ENCODE measurements around the gene CENPB.
"Not testable (repeated sequence)": the region's sequence is repeated elsewhere in the genome, so short reads cannot be mapped to it uniquely, and the experiment has no call there.

The CENPB gene

DNA sequence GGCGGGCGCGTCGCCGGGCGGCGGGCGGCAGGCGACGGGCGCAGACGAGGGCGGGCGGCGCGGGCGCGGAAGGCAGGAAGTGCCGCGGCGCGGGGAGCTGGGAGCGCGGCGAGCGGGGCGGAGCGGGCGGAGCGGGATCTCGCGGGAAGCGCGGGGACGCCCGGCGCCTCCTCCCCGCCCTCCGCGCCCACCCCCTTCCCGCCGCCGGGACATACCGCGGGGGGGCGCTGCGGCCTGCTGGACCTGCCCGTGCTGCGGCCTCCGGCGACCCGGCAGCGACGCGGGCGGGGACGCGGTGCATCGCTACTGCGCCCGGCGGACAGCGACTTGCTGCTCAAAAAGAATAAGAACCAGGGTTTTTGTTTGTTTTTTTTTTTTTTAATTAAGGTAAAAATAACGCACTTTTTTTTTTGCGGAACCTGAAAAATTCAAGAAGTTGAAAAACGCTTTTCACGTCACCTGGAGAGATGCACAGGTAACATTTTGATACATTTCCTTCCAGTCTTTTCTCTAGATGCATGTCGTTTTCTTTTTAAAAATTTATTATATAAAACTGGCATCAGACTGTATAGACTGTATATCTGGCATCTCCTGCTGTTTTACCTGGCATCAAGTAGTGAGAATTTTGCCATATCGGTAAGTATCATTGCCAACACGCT, at the start of gene CENPB:
Gene CENPB (minus strand): TSS at position 76 of the 659 bp plus-strand sequence. CDS start 257 bp downstream, outside the sequence.
- DNase-seq: peak; percentile 95

- DNase-seq: no peak
Measured at GRCh38 chr20:3836132-3836531, 49.6 kb upstream of the CENPB start.

GRCh38 chr20:3829891-3830290, 43.4 kb upstream of the CENPB start:
- not testable (repeated sequence) for DNase-seq

DNA sequence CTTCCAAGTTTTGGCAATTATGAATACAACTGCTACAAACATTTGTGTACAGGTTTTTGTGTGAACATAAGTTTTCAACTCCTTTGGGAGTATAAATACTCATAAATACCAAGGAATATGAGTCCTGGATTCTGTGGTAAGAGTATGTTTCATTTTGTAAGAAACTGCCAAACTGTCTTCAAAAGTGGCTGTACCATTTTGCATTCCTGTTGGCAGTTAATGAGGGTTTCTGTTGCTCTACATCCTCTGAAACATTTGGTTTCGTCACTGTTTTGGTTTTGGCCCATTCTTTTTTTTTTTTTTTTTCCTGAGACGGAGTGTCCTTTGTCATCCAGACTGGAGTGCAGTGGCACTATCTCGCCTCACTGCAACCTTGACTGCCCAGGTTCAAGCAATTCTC, 42.3 kb upstream of the CENPB start:
- DNase-seq: no peak

GRCh38 chr20:3826420-3826819, 39.9 kb upstream of the CENPB start:
- no peak for DNase-seq

GRCh38 chr20:3825526-3825925, 39.0 kb upstream of the CENPB start:
- DNase-seq: no peak

GRCh38 chr20:3823881-3824280, 37.3 kb upstream of the CENPB start:
- no peak for DNase-seq

GRCh38 chr20:3821996-3822395, 35.5 kb upstream of the CENPB start:
- DNase-seq: no peak

GRCh38 chr20:3820901-3821727, 34.6 kb upstream of the CENPB start:
- DNase-seq: no peak

GRCh38 chr20:3820048-3820900, 33.7 kb upstream of the CENPB start, which contains the start of gene AP5S1:
Gene AP5S1, plus strand, starts transcription at chr20:3820547. Its CDS starts 1,571 bp downstream, at chr20:3822118.
- peak; percentile 98 for DNase-seq

- no peak for DNase-seq
Measured at GRCh38 chr20:3819411-3820047, 33.0 kb upstream of the CENPB start.

DNA sequence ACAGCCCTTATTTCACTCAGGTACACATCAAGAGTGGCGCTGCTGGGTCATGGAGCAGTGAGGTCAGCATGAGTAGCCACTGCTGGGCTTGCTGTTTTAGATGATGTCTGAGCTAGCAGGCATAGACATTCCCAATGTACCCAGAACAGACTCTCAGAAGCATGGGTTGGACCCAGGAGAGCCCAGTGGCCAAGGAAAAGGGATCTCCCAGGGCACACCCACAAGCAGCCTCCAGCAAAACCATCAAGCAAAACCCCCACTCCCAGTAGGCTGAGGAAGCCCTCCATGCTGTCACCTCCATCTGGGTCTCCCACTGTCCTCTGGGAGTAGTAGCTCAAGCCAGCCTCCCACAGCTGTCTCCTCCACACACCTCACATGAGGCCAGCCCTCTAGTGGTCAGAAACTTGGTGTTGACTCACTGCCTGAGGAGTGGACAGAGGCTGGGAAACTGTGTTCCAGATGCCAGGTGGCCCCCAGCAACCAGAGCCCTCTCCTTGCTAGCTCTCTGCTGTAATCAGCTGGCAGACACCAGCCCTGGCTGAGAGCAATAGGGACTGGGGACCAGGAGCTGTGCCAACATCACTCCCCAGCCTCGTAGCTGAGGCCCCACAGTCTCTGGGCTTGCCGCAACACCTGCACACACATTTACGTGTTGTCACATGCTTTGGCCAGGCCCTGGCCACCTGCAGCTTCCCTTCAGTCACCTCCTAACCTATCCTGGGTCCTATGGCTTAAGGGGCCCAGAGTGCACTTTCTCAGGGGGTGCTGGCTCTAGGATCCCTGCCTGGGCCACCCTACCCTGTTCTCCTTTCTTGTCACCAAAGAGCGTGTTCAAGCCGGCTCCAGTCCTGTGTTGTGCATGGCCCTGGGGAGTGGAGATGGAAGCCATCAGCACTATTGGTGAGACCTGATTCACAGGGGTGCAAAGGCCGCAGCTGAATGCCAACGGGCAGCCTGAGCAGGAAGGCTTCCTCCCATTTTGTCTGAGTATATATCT, 31.9 kb upstream of the CENPB start:
- peak; percentile 61 for DNase-seq

- DNase-seq: no peak
Measured at GRCh38 chr20:3815703-3816315, 29.3 kb upstream of the CENPB start.

- no peak for DNase-seq
Measured at GRCh38 chr20:3814928-3815495, 28.5 kb upstream of the CENPB start.

- no peak for DNase-seq
Measured at GRCh38 chr20:3813848-3814581, 27.5 kb upstream of the CENPB start.

GRCh38 chr20:3812975-3813847, 26.7 kb upstream of the CENPB start:
- DNase-seq: no peak

DNA sequence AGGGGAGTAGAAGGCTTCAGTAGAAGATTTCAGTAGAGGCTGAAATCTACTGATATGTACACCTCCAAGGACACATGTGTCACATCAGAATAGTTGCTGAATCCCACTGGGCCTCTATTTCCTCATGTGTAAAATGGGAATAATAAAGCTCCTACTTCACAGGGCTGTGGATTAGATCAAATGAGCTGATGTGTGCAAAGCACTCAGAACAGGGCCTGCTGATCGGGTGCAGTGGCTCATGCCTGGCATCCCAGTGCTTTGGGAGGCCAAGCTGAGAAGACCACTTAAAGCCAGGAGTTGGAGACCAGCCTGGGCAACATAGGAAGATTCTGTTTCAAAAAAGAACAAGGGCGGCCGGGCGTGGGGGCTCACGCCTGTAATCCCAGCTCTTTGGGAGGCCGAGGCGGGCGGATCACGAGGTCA, 25.7 kb upstream of the CENPB start:
- DNase-seq: no peak

GRCh38 chr20:3811467-3812258, 25.1 kb upstream of the CENPB start:
- peak; percentile 98 for DNase-seq
